HepG2 (cell line): ENCODE results near the gene KLF3. TPM values are rescaled to one million over a fixed set of nuclear protein-coding genes. Genes with fewer than 3 reads are reported as not detected.

Experiments
- ADNP ChIP-seq: sonication (generic); formaldehyde crosslinking; IDR thresholded peaks from 2 replicates; pipeline ENCODE4 v1.4.0; 2020; ENCODE audit warnings: missing genetic modification reagents
- ARID2 ChIP-seq: sonication (generic); formaldehyde crosslinking; IDR thresholded peaks from 2 replicates; pipeline ENCODE4 v1.8.1; 2022; ENCODE audit warnings: mild to moderate bottlenecking, missing genetic modification reagents, borderline replicate concordance
- ATF4 ChIP-seq, 2 experiments: fragments of 450-650 bp in 1 of 2; sonication (generic) in 1 of 2; formaldehyde crosslinking; IDR thresholded peaks; 2 replicates each; pipeline versions ENCODE4 v1.5.0 to v1.8.0; 2020 to 2022; ENCODE audit warnings: mild to moderate bottlenecking in 1 of 2, missing genetic modification reagents in 1 of 2
- GMEB1 ChIP-seq: sonication (generic); formaldehyde crosslinking; IDR thresholded peaks from 2 replicates; pipeline ENCODE4 v1.5.1; 2020; ENCODE audit warnings: missing genetic modification reagents, mild to moderate bottlenecking, borderline replicate concordance
- KDM2A ChIP-seq: sonication (generic); formaldehyde crosslinking; IDR thresholded peaks from 2 replicates; pipeline ENCODE4 v1.4.0; 2020; ENCODE audit warnings: low read depth, missing genetic modification reagents, borderline replicate concordance
- NCOA5 ChIP-seq: sonication (generic); formaldehyde crosslinking; IDR thresholded peaks from 2 replicates; pipeline ENCODE4 v1.4.0; 2020; ENCODE audit warnings: missing genetic modification reagents
- PHB2 ChIP-seq: fragments of 450-650 bp; IDR thresholded peaks from 2 replicates; pipeline ENCODE4 v1.6.1; 2018; ENCODE audit not compliant: partially characterized antibody
- SOX13 ChIP-seq, 3 experiments: fragments of 450-650 bp in 1 of 3; sonication (generic) in 1 of 3; formaldehyde crosslinking in 1 of 3; IDR thresholded peaks in 2 of 3; conservative IDR thresholded peaks in 1 of 3; 2 replicates each; pipeline versions ENCODE4 v1.5.0 to v1.6.1; 2016 to 2020; ENCODE audit warnings: antibody characterized with exemption in 1 of 3, mild to moderate bottlenecking in 1 of 3, missing compliant biosample characterization in 1 of 3, missing genetic modification reagents in 1 of 3, moderate library complexity in 1 of 3
- SOX6 ChIP-seq, 2 experiments: fragments of 450-650 bp in 1 of 2; sonication (generic) in 1 of 2; formaldehyde crosslinking in 1 of 2; IDR thresholded peaks; 2 replicates each; pipeline versions ENCODE4 v1.4.0 to v1.6.1; 2017 to 2020; ENCODE audit warnings: antibody characterized with exemption in 1 of 2, mild to moderate bottlenecking in 1 of 2, missing genetic modification reagents in 1 of 2
- TMF1 ChIP-seq: sonication (generic); formaldehyde crosslinking; IDR thresholded peaks from 2 replicates; pipeline ENCODE4 v1.8.1; 2022; ENCODE audit warnings: low read depth, missing genetic modification reagents
- ZBTB10 ChIP-seq: sonication (generic); formaldehyde crosslinking; IDR thresholded peaks from 2 replicates; pipeline ENCODE4 v1.4.0; 2020; ENCODE audit warnings: missing genetic modification reagents, borderline replicate concordance
- ZBTB38 ChIP-seq: sonication (generic); formaldehyde crosslinking; IDR thresholded peaks from 2 replicates; pipeline ENCODE4 v1.5.1; 2020; ENCODE audit warnings: mild to moderate bottlenecking, missing genetic modification reagents
- ZFP41 ChIP-seq: sonication (generic); formaldehyde crosslinking; IDR thresholded peaks from 2 replicates; pipeline ENCODE4 v1.4.0; 2020; ENCODE audit warnings: mild to moderate bottlenecking, missing genetic modification reagents, borderline replicate concordance
- ZFYVE20 ChIP-seq: sonication (generic); formaldehyde crosslinking; IDR thresholded peaks from 2 replicates; pipeline ENCODE4 v1.8.0; 2023; ENCODE audit warnings: low read depth, mild to moderate bottlenecking, moderate library complexity, missing genetic modification reagents, borderline replicate concordance
- ZNF615 ChIP-seq: sonication (generic); formaldehyde crosslinking; IDR thresholded peaks from 2 replicates; pipeline ENCODE4 v1.5.0; 2020; ENCODE audit warnings: mild to moderate bottlenecking, missing genetic modification reagents, borderline replicate concordance
- ZNF841 ChIP-seq: sonication (generic); formaldehyde crosslinking; IDR thresholded peaks from 2 replicates; pipeline ENCODE4 v1.8.1; 2023; ENCODE audit warnings: missing genetic modification reagents, borderline replicate concordance
- ZNF850 ChIP-seq: sonication (generic); formaldehyde crosslinking; conservative IDR thresholded peaks from 2 replicates; pipeline ENCODE4 v1.9.0; 2021; ENCODE audit warnings: mild to moderate bottlenecking, missing genetic modification reagents
- polyA plus RNA-seq, 8 experiments: library from polyadenylated mRNA; depleted of rRNA in 3 of 8; stranded (reverse) in 7 of 8; unstranded in 1 of 8; fragments of >200 nt; fragmentation: Illumina TruSeq in 4 of 8; extraction: Trizol in 4 of 8; gene quantifications; 2 replicates each; pipeline versions ENCODE4 v1.2.1 to v1.2.3, GENCODE V29; 2011 to 2016; ENCODE audit warnings: low read depth in 4 of 8, missing spikeins in 1 of 8, mixed read lengths in 1 of 8; ENCODE audit not compliant: insufficient read depth in 1 of 8
- total RNA-seq, 5 experiments: library from RNA; depleted of rRNA; stranded (reverse); fragments of >200 nt; fragmentation: Illumina TruSeq; extraction: Trizol; gene quantifications; 2 replicates each; pipeline ENCODE4 v1.2.3, GENCODE V29; 2016; ENCODE audit warnings: low read depth in 1 of 5
- TF ChIP-seq, protein P1 (sequence below): sonication (generic); formaldehyde crosslinking; IDR thresholded peaks from 2 replicates; pipeline ENCODE4 v1.5.1; 2020; ENCODE audit warnings: missing genetic modification reagents, mild to moderate bottlenecking, borderline replicate concordance

KLF3 gene
- total and polyA plus RNA-seq, 2 of the 13 experiments (the other 11 are each of a cell fraction or from before 2014, with no cell fraction given) = 29.1 to 37.8 TPM

GRCh38 chr4:38673130-38673978 is 9.4 kb downstream of the KLF3 start (continued):
- TF ChIP-seq ZBTB10 (CRISPR knock-in tag) (no peak), ZNF850 (CRISPR knock-in tag) (no peak), ZNF615 (CRISPR knock-in tag) (peak; percentile 79; the same call in 1 of the 2 replicates), ZNF841 (CRISPR knock-in tag) (no peak), NCOA5 (CRISPR knock-in tag) (no peak), ZBTB38 (peak; percentile 68), SOX6 (IDR thresholded peaks at IDR 0.05) (no peak), SOX6 (CRISPR knock-in tag; IDR thresholded peaks at IDR 0.05) (peak; percentile 96), ZFYVE20 (CRISPR knock-in tag) (no peak), ARID2 (CRISPR knock-in tag) (no peak; the same call in 1 of the 2 replicates), SOX13 (IDR thresholded peaks at IDR 0.05) (peak; percentile 79), SOX13 (CRISPR knock-in tag; conservative IDR thresholded peaks at IDR 0.05 in 1 of 2, IDR thresholded peaks at IDR 0.05 in 1 of 2) (peak in 1 of 2 experiments; percentile 93; a peak in 2 of 4 replicates), ADNP (CRISPR knock-in tag) (no peak), TMF1 (no peak), ZFP41 (CRISPR knock-in tag) (no peak), GMEB1 (CRISPR knock-in tag) (peak; percentile 42; the same call in 1 of the 2 replicates), ATF4 (CRISPR knock-in tag; IDR thresholded peaks at IDR 0.05) (peak in 1 of 2 experiments; percentile 62; a peak in 1 of 4 replicates), PHB2 (no peak), KDM2A (CRISPR knock-in tag) (peak; percentile 35; the same call in 1 of the 2 replicates)
- TF ChIP-seq, protein P1, sequence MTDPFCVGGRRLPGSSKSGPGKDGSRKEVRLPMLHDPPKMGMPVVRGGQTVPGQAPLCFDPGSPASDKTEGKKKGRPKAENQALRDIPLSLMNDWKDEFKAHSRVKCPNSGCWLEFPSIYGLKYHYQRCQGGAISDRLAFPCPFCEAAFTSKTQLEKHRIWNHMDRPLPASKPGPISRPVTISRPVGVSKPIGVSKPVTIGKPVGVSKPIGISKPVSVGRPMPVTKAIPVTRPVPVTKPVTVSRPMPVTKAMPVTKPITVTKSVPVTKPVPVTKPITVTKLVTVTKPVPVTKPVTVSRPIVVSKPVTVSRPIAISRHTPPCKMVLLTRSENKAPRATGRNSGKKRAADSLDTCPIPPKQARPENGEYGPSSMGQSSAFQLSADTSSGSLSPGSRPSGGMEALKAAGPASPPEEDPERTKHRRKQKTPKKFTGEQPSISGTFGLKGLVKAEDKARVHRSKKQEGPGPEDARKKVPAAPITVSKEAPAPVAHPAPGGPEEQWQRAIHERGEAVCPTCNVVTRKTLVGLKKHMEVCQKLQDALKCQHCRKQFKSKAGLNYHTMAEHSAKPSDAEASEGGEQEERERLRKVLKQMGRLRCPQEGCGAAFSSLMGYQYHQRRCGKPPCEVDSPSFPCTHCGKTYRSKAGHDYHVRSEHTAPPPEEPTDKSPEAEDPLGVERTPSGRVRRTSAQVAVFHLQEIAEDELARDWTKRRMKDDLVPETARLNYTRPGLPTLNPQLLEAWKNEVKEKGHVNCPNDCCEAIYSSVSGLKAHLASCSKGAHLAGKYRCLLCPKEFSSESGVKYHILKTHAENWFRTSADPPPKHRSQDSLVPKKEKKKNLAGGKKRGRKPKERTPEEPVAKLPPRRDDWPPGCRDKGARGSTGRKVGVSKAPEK (CRISPR knock-in tag) = 0 out of 2 replicates have a peak, but pooled peaks have one; percentile 22
